HG03571 (cell line): ENCODE measurements around the gene SH3BP5.

ENCODE experiments used
- ATAC-seq: cut with Tn5 transposase; IDR thresholded peaks from one replicate; pipeline ENCODE4 v1.9.1; 2021; ENCODE audit not compliant: unreplicated experiment

The SH3BP5 gene

DNA sequence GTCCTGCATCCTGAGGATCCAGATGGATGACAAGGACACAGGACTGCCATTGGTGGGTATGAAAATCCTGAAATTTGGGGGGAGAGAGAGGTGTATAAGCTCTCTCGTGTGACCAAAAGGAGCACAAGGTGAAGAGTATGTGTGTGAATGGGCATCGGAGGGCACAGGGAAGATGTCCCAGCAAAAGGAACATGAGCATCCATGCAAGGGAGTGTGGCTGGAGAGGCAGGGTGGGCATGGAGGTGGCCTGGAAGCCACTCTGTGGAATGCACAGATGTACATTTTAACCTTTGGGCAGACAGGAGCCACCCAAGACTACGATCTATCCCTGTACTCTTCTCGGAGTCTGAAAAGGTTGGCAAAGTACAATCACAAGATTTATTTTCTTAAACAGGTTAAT lies 71.9 kb downstream of the SH3BP5 start:
- no peak for ATAC-seq

DNA sequence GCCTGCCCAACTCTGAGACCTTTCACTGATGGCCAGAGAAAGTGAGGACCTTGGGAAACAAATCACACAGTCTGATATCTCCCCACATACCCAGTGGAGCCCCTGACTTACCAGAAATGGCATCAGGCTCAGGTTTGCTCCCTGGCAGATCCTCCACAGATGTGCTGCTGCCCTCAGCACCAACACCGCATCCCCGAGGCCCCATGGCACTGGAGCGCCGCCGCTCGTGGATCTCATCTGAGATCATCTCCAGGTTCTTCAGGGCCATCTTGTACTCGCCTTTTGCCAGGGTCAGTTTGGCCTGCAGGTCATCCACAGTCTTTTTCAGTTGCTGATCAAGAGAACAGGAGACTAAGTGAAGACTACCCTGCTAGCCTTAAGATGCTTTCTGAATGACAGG lies 73.7 kb downstream of the SH3BP5 start:
- no peak for ATAC-seq

DNA sequence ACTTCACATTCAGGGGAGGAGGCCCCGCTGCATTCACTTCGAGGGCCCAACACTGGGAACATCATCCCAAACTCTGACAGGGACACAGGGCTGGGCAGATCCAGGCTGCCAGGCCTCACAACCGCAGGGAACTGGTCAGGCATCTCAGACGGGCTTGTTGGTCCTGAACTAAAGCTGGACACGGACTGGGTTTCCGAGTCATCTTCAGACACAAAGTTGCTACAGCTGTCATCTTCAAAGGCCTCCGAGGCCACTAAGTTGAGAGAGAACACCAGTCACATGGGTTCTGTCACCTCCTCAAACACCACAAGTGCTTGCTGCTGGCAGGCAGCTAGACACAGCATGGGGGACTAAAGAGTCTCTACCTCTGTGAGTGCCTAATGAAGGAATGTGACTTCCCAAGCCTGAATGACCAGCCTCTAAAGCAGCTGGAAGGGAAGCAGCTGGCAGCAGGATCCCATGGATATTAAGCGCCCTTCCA lies 75.5 kb downstream of the SH3BP5 start:
- ATAC-seq, result no peak

DNA sequence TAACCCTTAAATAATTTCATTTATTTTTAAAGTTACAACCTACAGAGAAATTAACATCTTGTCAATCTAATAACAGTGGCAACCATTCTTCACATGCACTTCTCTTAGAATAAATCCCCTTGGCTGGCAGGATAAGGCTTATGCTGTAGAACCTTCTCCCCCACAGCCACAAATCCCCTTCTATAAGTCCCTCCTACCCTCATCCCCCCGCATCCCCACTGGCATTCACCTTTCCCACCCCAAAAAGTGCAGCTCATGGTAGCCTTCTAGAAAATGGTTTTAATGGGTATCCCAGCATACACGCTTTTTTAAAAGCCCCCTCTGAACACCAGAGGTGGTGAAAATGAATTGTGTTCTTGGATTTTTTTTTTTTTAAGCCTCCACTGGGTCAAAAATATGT lies 77.2 kb downstream of the SH3BP5 start:
- no peak for ATAC-seq

DNA sequence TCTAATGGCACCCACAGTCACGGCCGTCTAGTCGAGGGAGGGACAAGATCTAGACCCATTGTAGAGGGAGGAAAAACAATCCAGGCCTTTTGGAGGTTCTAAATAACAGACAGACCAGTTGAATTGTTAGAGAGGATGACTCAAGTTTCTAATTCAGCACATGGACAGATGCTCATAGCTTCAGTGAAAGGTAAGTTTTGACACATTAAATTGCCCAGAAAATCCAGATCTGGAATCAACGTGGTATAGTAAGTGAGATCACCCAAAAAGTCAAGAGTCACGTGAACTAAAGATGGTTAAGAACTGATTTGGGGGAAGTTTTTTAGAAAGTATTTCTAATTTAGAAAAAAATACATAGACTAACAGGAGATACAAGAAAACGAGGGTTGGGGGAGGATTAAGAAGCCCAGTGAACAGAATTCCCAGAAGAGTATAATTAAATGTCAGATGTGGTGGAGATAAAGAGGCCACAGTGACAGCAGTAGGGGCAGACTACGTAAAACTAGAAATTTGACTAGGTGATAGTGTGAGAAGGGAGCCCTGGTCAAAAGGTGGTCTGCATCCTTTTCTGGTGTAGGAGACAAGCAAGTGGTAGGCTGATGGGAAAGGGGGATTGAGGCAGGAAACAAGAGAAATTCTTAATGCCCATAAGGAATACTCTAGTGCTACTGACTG lies 79.2 kb downstream of the SH3BP5 start:
- no peak for ATAC-seq

DNA sequence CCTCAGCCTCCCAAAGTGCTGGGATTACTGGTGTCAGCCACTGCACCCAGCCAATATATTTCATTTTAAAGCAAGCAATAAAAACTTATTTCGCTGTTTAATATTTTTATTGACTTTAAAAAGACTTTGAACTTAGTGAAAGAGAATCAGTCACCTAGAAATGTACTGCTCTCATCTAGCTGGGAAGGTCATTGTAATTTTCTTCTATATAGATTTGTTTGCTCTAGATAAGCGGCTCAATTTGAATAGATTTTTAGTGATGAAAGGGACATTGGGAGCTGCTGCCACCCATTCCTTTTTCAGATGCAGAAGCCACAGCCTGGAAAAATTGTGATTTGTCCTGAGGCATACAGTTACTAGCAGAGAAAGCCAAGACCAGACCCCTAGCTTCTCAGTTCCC lies 86.2 kb downstream of the SH3BP5 start:
- no peak for ATAC-seq

DNA sequence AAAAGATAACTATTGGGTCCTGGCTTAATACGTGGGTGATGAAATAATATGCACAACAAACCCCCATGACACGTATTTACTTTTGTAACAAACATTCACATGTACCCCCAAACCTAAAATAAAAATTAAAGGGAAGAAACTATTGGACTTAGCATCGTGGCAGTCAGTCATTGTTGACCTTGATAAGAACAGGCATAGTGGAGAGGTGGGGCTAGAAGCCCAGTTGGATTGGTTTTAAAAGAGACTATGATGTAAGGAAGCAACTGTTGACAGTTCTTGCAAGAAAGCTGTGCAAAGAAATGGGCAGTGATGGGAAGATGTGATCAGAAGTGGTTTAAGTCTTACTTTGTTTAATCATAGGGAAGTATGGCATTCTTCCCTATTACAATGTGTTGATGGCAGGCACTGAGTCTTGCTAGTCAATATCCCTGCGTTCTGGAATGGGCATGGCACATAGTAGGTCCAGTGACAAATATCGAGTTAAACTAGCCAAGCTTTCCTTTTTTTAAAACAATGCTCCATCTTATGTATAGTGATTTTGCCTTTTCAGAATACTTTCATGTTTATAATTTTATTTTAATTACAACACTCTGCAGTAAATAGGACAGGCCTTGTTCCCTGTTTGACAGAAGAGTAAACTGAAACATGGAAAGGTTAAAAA lies 88.4 kb downstream of the SH3BP5 start:
- ATAC-seq, result no peak

DNA sequence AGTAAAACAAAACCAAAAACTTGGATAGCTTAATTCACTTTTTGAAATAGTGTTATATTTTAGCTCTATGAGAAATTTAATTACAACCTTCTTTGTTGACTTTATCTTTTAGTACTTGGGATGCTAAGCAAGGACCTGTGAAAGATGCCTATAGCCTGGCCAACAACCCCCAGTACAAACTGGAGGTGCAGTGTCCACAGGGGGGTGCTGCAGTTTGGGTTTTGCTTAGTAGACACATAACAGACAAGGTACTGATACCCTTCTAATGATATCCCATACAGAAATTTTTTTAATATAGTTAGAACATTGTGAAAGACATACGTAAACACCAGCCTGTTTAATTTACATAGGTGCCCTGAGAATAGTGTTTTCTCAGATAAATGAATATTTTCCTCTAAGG lies 91.0 kb downstream of the SH3BP5 start:
- no peak for ATAC-seq

DNA sequence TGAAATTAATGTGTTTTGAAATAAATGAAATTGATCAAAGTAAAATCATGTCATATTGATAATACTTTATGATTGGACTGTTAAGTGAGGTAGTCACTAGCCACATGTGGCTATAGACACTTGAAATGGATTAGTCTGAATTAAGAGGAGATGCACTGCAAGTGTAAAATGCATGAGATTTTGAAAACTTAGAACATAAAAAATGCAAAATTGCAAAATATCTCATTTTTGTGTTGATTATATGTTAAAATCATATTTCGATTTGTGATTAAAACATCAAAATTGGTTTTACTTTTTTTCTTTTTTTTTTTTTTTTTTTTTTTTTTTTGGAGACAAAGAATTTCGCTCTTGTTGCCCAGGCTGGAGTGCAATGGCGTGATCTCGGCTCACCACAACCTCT lies 103.1 kb downstream of the SH3BP5 start:
- no peak for ATAC-seq

DNA sequence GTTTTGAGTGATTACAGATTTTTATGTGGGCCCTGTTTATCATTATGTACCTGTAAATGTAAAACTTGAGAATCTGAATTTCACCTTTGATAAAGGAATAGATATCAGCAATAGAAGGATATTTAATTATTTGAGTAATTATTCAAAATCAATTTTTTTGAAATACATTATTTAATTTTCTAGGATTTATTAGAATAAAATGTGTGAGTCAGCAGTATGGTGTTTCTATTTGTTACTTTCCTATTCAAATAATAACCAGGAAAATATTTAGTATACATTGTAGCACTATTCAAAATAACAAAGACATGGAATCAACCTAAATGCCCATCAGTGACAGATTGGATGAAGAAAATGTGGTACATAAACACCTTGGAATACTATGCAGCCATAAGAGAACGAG lies 104.2 kb downstream of the SH3BP5 start:
- no peak for ATAC-seq

DNA sequence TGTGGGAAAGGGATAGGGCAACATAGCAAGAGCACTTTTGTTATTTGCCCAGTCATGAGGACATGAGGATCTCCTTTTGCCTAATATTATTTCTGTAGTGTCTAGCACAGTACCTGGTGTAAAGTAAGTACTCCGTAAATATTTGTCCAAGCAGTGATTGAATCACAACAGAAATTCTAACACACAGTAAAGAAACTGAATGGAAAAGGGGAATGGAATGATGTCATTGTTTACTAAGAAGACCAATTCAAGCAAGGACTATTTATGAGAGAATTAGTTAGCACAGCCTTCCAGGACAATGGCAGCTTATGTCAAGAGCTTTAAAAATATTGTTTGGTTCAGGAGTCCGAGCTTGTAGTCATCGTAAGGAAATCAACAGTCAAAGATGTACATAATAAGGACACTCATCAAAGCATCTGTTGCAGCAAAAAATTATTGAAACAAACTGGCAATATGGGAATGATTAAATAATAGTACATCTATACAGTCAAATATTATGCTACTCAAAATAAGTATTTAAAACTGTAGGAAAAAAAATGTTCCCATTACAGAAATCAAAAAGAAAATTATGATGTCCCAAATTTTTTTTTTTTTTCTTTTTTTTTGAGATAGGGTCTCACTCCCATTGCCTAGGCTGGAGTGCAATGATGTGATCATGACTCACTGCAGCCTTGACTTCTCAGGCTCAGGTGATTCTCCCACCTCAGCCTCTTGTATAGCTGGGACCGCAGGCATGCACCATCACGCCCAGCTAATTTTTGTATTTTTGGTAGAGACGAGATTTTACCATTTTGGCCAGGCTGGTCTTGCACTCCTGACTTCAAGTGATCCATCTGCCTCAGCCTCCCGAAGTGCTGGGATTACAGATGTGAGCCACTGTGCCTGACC lies 108.5 kb downstream of the SH3BP5 start:
- ATAC-seq, result no peak

DNA sequence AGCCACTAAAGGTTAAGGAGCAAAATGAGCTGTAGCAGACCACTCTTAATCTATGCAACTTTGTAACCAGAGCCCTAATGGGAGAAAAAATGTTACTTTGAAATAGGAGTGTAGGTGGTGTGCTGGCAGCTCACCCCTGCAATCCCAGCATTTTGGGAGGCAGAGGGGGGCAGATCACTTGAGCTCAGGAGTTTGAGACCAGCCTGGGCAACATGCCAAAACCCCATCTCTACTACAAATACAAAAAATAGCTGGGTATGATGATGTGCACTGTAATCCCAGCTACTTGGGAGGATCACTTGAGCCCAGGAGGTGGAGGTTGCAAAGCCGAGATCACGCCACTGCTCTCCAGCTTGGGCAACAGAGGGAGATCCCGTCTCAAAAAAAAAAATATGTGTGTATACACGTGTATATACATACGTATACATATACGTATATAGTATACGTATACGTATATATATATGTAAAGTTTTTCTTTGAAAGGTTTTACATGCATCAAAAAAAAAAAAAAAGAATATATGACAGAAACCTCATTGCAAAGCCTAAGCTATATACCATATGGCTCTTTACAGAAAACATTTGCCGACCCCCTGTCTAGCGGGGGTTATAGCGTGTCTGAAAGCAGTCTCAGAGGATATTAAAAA lies 110.7 kb downstream of the SH3BP5 start:
- no peak for ATAC-seq

DNA sequence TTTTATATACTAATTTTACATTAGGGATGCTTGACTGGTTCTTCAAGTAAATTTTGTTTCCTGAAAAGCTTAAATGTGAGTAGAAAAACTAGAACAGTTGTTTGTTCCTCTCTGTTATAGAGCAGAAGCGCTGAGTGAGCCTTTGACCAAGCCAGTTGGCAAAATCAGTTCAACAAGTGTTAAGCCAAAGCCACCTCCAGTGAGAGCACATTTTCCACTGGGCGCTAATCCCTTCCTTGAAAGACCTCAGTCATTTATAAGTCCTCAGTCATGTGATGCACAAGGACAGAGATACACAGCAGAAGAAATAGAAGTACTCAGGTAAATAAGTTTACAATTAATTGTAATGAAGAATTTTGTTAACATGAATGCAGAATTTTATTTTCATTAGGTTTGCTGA lies 111.7 kb downstream of the SH3BP5 start:
- ATAC-seq, result no peak

DNA sequence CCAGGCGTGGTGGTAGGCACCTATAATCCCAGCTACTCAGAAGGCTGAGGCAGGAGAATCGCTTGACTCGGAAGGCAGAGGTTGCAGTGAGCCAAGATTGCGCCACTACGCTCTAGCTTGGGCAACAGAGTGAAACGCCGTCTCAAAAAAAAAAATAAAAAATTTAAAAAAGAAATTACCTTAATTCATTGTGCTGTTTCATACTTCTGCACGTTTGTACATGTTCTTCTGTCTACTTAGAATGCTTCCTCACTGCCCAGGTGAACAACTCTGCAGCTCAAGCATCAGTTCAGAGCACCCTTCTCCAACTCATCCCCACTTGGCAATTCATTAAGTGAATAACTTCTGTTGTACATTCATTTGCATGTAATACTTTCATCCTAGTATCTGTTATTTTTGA lies 112.3 kb downstream of the SH3BP5 start:
- no peak for ATAC-seq

DNA sequence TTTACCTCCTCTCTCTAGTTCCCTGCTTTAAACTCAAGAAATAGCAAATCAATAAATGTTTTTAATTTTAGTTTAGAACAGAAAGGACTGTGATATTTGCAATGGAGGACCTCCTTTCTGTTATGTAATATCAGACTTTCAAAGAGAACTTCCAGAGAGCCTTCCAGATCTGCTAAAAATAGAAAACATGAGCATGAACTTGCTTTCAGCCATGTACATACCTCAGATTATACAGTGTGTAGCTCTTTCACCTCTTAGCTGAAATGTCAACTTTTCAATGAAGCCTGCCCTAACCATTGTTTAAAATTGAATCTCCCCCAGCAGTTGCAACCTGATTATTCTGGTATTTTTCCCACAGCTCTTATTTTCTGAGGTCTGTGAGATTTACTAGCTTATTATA lies 113.7 kb downstream of the SH3BP5 start:
- no peak for ATAC-seq

DNA sequence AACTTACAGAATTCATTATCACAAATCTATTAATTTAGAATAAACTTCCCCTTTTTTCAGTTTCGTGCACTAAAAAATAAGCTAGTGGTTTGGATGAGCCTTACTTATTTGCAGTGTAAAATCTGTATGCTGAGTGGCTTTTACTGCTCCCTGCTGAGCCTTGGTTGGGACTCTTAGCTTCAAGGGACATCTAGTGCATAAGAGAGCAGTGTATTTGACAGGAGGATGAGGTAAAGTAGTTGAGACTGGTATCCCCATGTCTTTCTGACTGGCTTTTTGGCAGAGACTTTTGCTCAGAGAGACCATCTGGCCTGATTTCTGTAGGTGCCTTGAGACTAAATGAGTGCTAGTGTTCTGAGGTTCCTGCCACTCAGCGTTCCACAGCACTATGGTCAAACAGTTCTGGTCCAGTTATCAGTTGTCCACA lies 114.5 kb downstream of the SH3BP5 start:
- ATAC-seq, result no peak

DNA sequence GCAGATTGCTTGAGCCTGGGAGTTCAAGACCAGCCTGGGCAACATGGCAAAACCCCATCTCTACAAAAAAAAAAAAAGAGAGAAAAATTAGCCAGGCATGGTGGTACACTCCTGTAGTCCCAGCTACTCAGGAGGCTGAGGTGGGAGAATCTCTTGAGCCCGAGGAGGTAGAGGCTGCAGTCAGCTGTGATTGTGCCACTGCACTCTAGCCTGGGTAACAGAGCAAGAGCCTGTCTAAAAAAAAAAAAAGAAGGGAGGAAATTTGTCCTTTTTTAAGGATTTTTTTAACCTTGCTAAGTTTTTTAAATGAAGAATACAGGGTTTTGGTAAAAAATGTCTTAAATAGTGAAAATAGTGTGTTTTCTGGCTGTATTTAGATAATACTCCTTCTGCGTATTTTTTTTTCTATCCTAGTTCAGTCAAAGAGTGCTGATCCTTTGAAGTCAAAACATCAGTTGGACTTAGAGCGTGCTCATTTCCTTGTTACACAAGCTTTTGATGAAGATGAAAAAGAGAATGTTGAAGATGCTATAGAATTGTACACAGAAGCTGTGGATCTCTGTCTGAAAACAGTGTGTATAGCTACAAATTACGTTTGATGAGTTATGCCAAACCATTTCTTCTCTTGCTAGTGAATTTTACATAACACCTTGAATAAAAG lies 115.2 kb downstream of the SH3BP5 start:
- ATAC-seq, result no peak

DNA sequence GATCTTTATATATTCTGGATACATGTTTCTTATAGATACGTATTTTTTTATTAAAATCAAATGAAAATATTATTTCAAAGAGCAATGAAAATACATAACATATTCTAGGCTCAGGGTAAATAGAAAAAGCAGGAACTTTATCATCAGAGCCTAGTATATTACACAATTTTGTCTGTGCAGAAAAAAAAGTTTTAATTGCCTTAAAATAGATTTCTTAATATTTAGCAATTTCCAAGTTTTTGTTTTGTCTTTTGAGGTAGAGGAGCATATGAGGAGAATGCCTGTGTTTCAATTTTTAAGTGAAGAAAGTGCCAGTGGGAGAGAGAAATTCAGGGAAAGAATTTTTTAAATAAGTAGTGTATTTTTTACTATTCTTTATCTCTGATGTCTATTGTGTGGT lies 115.9 kb downstream of the SH3BP5 start:
- ATAC-seq, result no peak

DNA sequence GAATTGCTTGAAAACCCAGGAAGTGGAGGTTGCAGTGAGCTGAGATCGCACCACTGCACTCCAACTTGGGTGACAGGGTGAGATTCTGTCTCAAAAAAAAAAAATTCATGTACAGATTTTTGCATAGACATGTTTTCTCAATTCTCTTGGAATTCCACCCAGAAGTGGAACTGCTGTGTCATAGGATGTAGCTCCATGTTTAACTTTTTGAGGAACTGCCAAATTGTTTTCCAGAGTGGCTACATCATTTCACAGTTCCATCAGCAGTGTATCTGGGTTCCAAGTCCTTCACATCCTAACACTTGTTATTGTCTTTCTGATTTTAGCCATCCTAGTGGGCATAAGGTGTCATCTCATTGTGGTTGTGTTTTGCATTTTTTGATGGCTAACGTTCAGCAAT lies 116.4 kb downstream of the SH3BP5 start:
- no peak for ATAC-seq

DNA sequence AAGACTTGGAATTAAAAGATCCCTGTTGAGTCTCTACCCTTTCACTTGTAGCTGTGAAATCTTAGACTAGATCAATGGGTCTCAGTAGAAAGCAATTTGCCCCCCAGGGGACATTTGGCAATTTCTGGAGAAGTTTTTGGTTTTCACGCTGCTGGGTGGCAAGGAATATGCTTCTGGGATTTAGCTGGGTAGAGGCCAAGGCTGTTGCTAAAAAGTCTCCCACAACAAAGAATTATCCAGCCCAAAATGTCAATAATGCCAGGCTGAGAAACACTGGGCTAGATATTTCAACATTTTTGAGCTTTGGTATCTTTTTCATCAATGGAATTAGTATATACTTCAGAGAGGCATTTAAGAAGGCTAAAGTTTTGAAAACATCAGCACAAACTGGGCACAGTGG lies 117.6 kb downstream of the SH3BP5 start:
- no peak for ATAC-seq

DNA sequence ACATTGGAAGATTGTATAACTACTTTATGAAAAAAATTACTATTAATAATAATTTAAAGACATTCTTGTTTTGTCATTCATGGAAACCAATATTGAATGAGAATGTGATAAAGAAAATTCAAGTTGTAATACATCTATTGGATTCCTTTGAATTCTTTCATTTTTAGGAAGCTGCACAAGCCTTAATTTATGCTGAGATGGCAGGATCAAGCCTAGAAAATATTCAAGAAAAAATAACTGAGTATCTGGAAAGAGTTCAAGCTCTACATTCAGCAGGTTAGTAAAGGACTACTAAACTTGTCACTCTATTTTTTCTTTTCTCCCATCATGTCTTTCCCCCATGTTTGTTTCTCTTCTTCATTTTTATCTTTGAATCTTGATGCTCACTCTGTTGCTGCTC lies 120.4 kb downstream of the SH3BP5 start:
- ATAC-seq, result no peak
